Left lung (tissue), 10 donors: ENCODE data around the gene CAMK2D. TPM values are rescaled to one million over a fixed set of nuclear protein-coding genes. Genes with fewer than 3 reads are reported as not detected.

Experiments
- ATAC-seq: fragments of 200-7000 bp; cut with Tn5 transposase; one replicate; pipeline ENCODE4 v1.9.1; 2020; ENCODE audit warnings: moderate library complexity
- DNase-seq, 4 donors: peaks; one replicate each; pipeline ENCODE4 v3.0.0-alpha.2; 2013 to 2020
- H3K27ac ChIP-seq, 2 donors: fragments of 200-600 bp; sonication (generic) in 1 of 2; one replicate each; pipeline versions ENCODE4 v1.5.0 to v1.8.0; 2020 to 2021
- H3K27me3 ChIP-seq, 2 donors: fragments of 200-600 bp; sonication (generic) in 1 of 2; one replicate each; pipeline versions ENCODE4 v1.5.0 to v1.8.0; 2020 to 2021
- H3K36me3 ChIP-seq, 2 donors: fragments of 200-600 bp; sonication (generic) in 1 of 2; one replicate each; pipeline versions ENCODE4 v1.5.0 to v1.8.0; 2020 to 2021
- H3K4me1 ChIP-seq, 2 donors: fragments of 200-600 bp; one replicate each; pipeline ENCODE4 v1.8.0; 2021
- H3K4me3 ChIP-seq, 2 donors: fragments of 200-600 bp; sonication (generic) in 1 of 2; one replicate each; pipeline versions ENCODE4 v1.5.0 to v1.8.0; 2020 to 2021; ENCODE audit warnings: mild to moderate bottlenecking in 1 of 2
- H3K9me3 ChIP-seq, 2 donors: fragments of 200-600 bp; sonication (generic) in 1 of 2; one replicate each; pipeline versions ENCODE4 v1.5.0 to v1.8.0; 2020 to 2021
- intact Hi-C, 2 donors: fragments of 100-400 bp; cut with DNase I; formaldehyde crosslinking; loops; one replicate each; pipeline versions ENCODE4 v1.11.2 to v1.14.2; 2022
- polyA plus RNA-seq, 6 donors: library from polyadenylated mRNA; unstranded; fragments of 120-200 nt; gene quantifications; one replicate each; pipeline ENCODE4 v1.2.1, GENCODE V29; 2013; ENCODE audit not compliant: insufficient read length in 6 of 6
- total RNA-seq, 2 donors: library from RNA; stranded (reverse); fragmentation: NEBNext Ultra II Directional; extraction: Animal tissue kit (Norgen Biotek cat#: 25700); gene quantifications; one replicate each; pipeline ENCODE4 v1.2.1, GENCODE V29; 2021
- TF ChIP-seq, protein P1 (sequence below), 2 donors: fragments of 200-600 bp; sonication (generic) in 1 of 2; IDR thresholded peaks; one replicate each; pipeline versions ENCODE4 v1.5.0 to v1.8.0; 2021; ENCODE audit warnings: antibody characterized with exemption in 2 of 2
- donor health status: DM: no; HTN: yes; CAD: no.
- donor health status: DM: no; HTN: no; CAD: no.

The CAMK2D gene
- total and polyA plus RNA-seq, 8 donors: 50.3 to 93.2 (median 68.4) TPM

DNA sequence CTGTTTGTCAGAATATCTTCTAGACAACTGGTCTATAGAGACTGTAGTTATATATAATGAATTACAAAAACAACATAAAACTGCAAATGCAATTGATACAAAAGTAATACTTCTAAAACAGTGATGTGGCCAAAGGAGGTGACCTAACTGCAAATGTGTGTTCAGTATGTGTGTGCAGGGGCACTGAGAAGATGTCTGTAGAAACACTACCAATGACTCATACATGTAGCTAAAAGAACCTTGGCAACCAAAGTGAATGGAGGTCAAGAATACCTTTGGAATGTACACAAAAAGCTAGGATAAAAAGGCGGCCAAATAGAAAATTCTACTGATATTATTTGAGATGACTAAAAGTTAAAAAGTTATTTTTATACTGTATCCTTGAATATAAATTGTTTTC is 261.8 kb downstream of the CAMK2D start:
- H3K4me3 ChIP-seq: no peak overlapping the region
- ATAC-seq (peak; percentile 89), DNase-seq (no peak)
- H3K9me3 ChIP-seq: no peaks in the 10 kb centered on the region
- H3K36me3 ChIP-seq: peaks cover 0 to 8% of the 10 kb centered on the region in 2 donors
- no peaks in the 10 kb centered on the region for H3K27me3 ChIP-seq
- no peaks in the 10 kb centered on the region for H3K4me1 ChIP-seq
- intact Hi-C loops: no loop called here
- H3K27ac ChIP-seq: no peak overlapping the region
- TF ChIP-seq, protein P1, sequence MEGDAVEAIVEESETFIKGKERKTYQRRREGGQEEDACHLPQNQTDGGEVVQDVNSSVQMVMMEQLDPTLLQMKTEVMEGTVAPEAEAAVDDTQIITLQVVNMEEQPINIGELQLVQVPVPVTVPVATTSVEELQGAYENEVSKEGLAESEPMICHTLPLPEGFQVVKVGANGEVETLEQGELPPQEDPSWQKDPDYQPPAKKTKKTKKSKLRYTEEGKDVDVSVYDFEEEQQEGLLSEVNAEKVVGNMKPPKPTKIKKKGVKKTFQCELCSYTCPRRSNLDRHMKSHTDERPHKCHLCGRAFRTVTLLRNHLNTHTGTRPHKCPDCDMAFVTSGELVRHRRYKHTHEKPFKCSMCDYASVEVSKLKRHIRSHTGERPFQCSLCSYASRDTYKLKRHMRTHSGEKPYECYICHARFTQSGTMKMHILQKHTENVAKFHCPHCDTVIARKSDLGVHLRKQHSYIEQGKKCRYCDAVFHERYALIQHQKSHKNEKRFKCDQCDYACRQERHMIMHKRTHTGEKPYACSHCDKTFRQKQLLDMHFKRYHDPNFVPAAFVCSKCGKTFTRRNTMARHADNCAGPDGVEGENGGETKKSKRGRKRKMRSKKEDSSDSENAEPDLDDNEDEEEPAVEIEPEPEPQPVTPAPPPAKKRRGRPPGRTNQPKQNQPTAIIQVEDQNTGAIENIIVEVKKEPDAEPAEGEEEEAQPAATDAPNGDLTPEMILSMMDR (IDR thresholded peaks at IDR 0.05): no peak

DNA sequence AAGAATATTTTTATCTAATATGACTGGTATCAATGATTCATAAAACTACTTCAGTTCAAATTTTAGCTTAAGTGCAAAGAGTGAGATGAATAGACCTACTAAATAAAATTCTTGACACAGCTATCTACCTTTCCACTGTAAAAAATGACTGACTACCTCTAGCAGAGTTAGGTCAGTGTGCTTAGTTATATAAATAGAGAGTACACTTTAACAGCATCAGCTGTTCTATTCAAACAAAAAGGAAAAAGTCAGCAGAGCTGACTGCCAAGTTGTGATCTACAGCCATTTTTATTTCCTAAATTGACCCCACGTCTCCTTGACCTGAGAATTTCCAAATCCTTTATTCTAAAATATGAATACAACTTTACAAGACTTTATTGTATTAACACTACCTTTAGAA is 262.4 kb downstream of the CAMK2D start:
- H3K4me3 ChIP-seq: no peak overlapping the region
- ATAC-seq (peak; percentile 64), DNase-seq (no peak)
- no peak overlapping the region for H3K27ac ChIP-seq
- H3K27me3 ChIP-seq: no peaks in the 10 kb centered on the region
- TF ChIP-seq, protein P1 (IDR thresholded peaks at IDR 0.05): no peak
- intact Hi-C loops: no loop called here
- H3K4me1 ChIP-seq: no peaks in the 10 kb centered on the region
- peaks cover 0 to 9% of the 10 kb centered on the region in 2 donors for H3K36me3 ChIP-seq
- H3K9me3 ChIP-seq: no peaks in the 10 kb centered on the region

DNA sequence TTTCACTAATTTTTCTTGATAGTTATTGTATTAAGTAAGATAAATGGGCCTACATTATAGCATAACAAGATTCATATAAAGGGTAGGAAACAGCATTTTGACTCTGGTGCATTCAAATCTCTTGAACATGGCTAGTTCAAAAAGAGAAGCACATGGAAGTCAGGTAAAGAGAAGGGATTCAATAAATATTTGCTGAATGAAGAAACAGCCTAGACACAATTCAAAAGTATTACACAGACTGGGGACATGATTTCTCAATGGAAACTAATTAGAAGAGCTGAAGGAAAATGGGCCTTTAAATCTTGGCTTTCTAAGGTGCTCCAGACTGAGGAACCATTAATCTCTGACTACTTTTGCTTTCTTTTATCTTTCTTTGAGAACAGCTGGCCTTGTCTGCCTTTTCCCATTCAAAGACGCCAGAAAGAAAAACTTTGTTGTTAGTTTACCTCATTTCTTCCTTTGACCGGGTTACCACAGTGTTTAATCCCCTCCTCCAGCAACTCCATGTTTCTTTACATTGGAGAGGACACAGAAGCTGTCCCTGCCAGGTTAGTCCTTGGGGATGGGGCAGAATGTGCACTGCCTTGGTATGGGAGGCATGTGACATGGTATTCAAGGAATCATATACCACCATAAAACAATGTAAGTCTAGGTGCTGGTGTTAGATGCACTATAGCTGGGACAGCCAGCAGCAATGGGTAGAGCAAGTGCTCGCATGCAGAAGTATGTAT is 264.2 kb downstream of the CAMK2D start:
- Histone ChIP-seq H3K27ac (no peak overlapping the region), H3K4me3 (no peak overlapping the region), H3K9me3 (no peaks in the 10 kb centered on the region), H3K27me3 (no peaks in the 10 kb centered on the region), H3K36me3 (peaks cover 0 to 9% of the 10 kb centered on the region in 2 donors), H3K4me1 (no peaks in the 10 kb centered on the region)
- intact Hi-C loops: no loop called here
- TF ChIP-seq, protein P1 (IDR thresholded peaks at IDR 0.05): no peak
- DNase-seq (no peak), ATAC-seq (no peak)

DNA sequence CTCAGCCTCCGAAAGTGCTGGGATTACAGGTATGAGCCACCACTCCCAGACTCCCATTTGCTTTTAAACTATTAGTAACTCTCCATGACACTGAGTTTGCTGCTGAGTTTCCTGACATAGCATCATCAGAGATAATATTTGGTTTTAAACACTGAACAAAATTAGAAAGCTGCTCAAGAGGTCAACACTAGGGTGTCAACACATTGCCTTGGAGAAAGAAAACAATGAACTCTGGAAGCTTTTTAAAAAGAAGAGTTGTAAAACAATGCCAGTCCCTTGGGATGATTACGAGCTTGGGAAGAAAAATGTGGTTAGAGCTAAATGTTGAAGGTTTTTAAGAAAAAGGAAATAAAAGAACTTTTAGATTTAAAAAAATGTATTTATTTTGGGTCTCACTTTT is 264.8 kb downstream of the CAMK2D start:
- Histone ChIP-seq H3K27ac (no peak overlapping the region), H3K27me3 (no peaks in the 10 kb centered on the region), H3K9me3 (no peaks in the 10 kb centered on the region), H3K36me3 (peaks cover 0 to 9% of the 10 kb centered on the region in 2 donors), H3K4me1 (no peaks in the 10 kb centered on the region), H3K4me3 (no peak overlapping the region)
- DNase-seq (no peak), ATAC-seq (no peak)
- intact Hi-C loops: no loop called here
- TF ChIP-seq, protein P1 (IDR thresholded peaks at IDR 0.05): no peak

DNA sequence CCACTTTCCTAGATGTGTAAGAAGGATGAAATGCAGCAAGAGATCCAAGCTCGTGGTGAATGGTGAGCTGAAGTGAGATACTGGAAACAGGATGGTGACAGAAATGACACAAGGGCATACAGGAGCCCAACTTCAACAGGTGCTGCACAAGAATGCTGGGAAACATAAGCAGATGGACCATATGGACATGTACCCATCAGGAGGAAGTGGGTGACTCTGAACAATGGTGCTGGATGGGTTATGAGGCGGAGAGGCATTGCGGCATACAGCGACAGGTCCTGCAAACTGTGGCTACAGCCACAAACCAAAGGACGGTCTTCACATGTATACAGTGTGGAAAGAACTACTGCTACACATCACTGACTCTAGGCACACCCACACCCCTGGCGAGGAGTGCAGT is 265.7 kb downstream of the CAMK2D start:
- no peak for ATAC-seq
- Histone ChIP-seq H3K9me3 (no peaks in the 10 kb centered on the region), H3K4me1 (no peaks in the 10 kb centered on the region), H3K36me3 (peaks cover 0 to 9% of the 10 kb centered on the region in 2 donors), H3K27ac (no peak overlapping the region), H3K4me3 (no peak overlapping the region), H3K27me3 (no peaks in the 10 kb centered on the region)
- DNase-seq: no peak
- intact Hi-C loops: no loop called here
- TF ChIP-seq, protein P1 (IDR thresholded peaks at IDR 0.05): no peak
